ENCODE results near the gene CCDC24. TPM values are rescaled to one million over a fixed set of nuclear protein-coding genes. Genes with fewer than 3 reads are reported as not detected.

The CCDC24 gene
- polyA plus RNA-seq, 1 donor from 2014 or later = 5.3 TPM

- Mint-ChIP-seq H3K27ac (no peak overlapping the region), H3K4me1 (no peaks in the 10 kb centered on the region), H3K36me3 (no peaks in the 10 kb centered on the region), H3K4me3 (no peak overlapping the region), H3K9me3 (no peaks in the 10 kb centered on the region), H3K27me3 (no peaks in the 10 kb centered on the region)
These were observed 23.1 kb downstream of the CCDC24 start for GRCh38 chr1:44014365-44015104.

GRCh38 chr1:44015206-44015605, 23.8 kb downstream of the CCDC24 start:
- Mint-ChIP-seq H3K4me1 (no peaks in the 10 kb centered on the region), H3K4me3 (no peak overlapping the region), H3K27ac (no peak overlapping the region), H3K36me3 (no peaks in the 10 kb centered on the region), H3K27me3 (no peaks in the 10 kb centered on the region), H3K9me3 (no peaks in the 10 kb centered on the region)

- Mint-ChIP-seq H3K36me3 (no peaks in the 10 kb centered on the region), H3K27me3 (no peaks in the 10 kb centered on the region), H3K4me1 (no peaks in the 10 kb centered on the region), H3K27ac (no peak overlapping the region), H3K4me3 (no peak overlapping the region), H3K9me3 (no peaks in the 10 kb centered on the region)
These were observed 24.9 kb downstream of the CCDC24 start for GRCh38 chr1:44016041-44016889.

GRCh38 chr1:44016890-44017400, 25.5 kb downstream of the CCDC24 start:
- H3K27ac Mint-ChIP-seq = no peak overlapping the region
- H3K4me3 Mint-ChIP-seq = no peak overlapping the region
- H3K4me1 Mint-ChIP-seq = no peaks in the 10 kb centered on the region
- H3K9me3 Mint-ChIP-seq = no peaks in the 10 kb centered on the region
- no peaks in the 10 kb centered on the region for H3K27me3 Mint-ChIP-seq
- H3K36me3 Mint-ChIP-seq = no peaks in the 10 kb centered on the region

- Mint-ChIP-seq H3K4me1 (peaks cover 0 to 1% (median under 1%) of the 10 kb centered on the region in 3 donors), H3K36me3 (no peaks in the 10 kb centered on the region), H3K27me3 (no peaks in the 10 kb centered on the region)
These were observed 28.1 kb downstream of the CCDC24 start for GRCh38 chr1:44019466-44019948.

GRCh38 chr1:44020464-44020863, 29.1 kb downstream of the CCDC24 start:
- Mint-ChIP-seq H3K27ac (no peak overlapping the region), H3K4me1 (peaks cover 5 to 9% (median 7%) of the 10 kb centered on the region in 3 donors), H3K27me3 (no peaks in the 10 kb centered on the region), H3K9me3 (no peaks in the 10 kb centered on the region), H3K36me3 (no peaks in the 10 kb centered on the region), H3K4me3 (no peak overlapping the region)

More at GRCh38 chr1:44019466-44019948, 28.1 kb downstream of the CCDC24 start:
- H3K9me3 Mint-ChIP-seq = no peaks in the 10 kb centered on the region
- H3K27ac Mint-ChIP-seq = no peak overlapping the region
- H3K4me3 Mint-ChIP-seq = no peak overlapping the region

GRCh38 chr1:44021156-44021555, 29.8 kb downstream of the CCDC24 start:
- H3K27ac Mint-ChIP-seq = no peak overlapping the region
- peaks cover 12 to 15% (median 13%) of the 10 kb centered on the region in 3 donors for H3K4me1 Mint-ChIP-seq
- no peaks in the 10 kb centered on the region for H3K36me3 Mint-ChIP-seq
- H3K27me3 Mint-ChIP-seq = no peaks in the 10 kb centered on the region
- H3K9me3 Mint-ChIP-seq = no peaks in the 10 kb centered on the region
- H3K4me3 Mint-ChIP-seq = no peak overlapping the region

GRCh38 chr1:44021581-44022321, 30.4 kb downstream of the CCDC24 start:
- Mint-ChIP-seq H3K4me3 (peak overlapping the region in 1 of 4 donors; percentile 63), H3K27ac (peak overlapping the region in 1 of 3 donors; percentile 78), H3K36me3 (no peaks in the 10 kb centered on the region), H3K27me3 (no peaks in the 10 kb centered on the region), H3K4me1 (peaks cover 14 to 15% (median 14%) of the 10 kb centered on the region in 3 donors), H3K9me3 (no peaks in the 10 kb centered on the region)

- Mint-ChIP-seq H3K36me3 (no peaks in the 10 kb centered on the region), H3K9me3 (no peaks in the 10 kb centered on the region), H3K27me3 (no peaks in the 10 kb centered on the region), H3K4me1 (peaks cover 22 to 23% (median 23%) of the 10 kb centered on the region in 3 donors), H3K27ac (peak overlapping the region; percentile 1 to 65 (median 44)), H3K4me3 (peak overlapping the region in 3 of 4 donors; percentile 13 to 83 (median 58))
These were observed 32.9 kb downstream of the CCDC24 start for GRCh38 chr1:44024031-44024902.

GRCh38 chr1:44024903-44025525, 33.6 kb downstream of the CCDC24 start:
- no peaks in the 10 kb centered on the region for H3K36me3 Mint-ChIP-seq
- H3K27ac Mint-ChIP-seq = peak overlapping the region; percentile 1 to 65 (median 44)
- H3K4me3 Mint-ChIP-seq = peak overlapping the region in 3 of 4 donors; percentile 58 to 87 (median 83)
- H3K27me3 Mint-ChIP-seq = no peaks in the 10 kb centered on the region
- peaks cover 27 to 31% (median 27%) of the 10 kb centered on the region in 3 donors for H3K4me1 Mint-ChIP-seq
- H3K9me3 Mint-ChIP-seq = no peaks in the 10 kb centered on the region

- no peaks in the 10 kb centered on the region for H3K36me3 Mint-ChIP-seq
- peak overlapping the region; percentile 41 to 87 (median 74) for H3K4me3 Mint-ChIP-seq
- H3K9me3 Mint-ChIP-seq = no peaks in the 10 kb centered on the region
- H3K27ac Mint-ChIP-seq = peak overlapping the region; percentile 36 to 91 (median 77)
- H3K27me3 Mint-ChIP-seq = no peaks in the 10 kb centered on the region
- H3K4me1 Mint-ChIP-seq = peaks cover 27 to 31% (median 27%) of the 10 kb centered on the region in 3 donors
These were observed 34.4 kb downstream of the CCDC24 start for GRCh38 chr1:44025816-44026215.

GRCh38 chr1:44027320-44027719, 35.9 kb downstream of the CCDC24 start:
- Mint-ChIP-seq H3K27ac (no peak overlapping the region), H3K27me3 (no peaks in the 10 kb centered on the region), H3K36me3 (no peaks in the 10 kb centered on the region), H3K4me1 (peaks cover 27 to 31% (median 27%) of the 10 kb centered on the region in 3 donors), H3K9me3 (no peaks in the 10 kb centered on the region), H3K4me3 (peak overlapping the region in 2 of 4 donors; percentile 21 to 92)

- H3K4me3 Mint-ChIP-seq = peak overlapping the region; percentile 92 to 100 (median 95)
- H3K4me1 Mint-ChIP-seq = peaks cover 27 to 31% (median 29%) of the 10 kb centered on the region in 3 donors
- H3K9me3 Mint-ChIP-seq = no peaks in the 10 kb centered on the region
- H3K27ac Mint-ChIP-seq = peak overlapping the region; percentile 95 to 98 (median 96)
- no peaks in the 10 kb centered on the region for H3K27me3 Mint-ChIP-seq
- H3K36me3 Mint-ChIP-seq = no peaks in the 10 kb centered on the region
These were observed 38.0 kb downstream of the CCDC24 start for GRCh38 chr1:44029260-44029910.

All from IgD-negative memory B cell (primary cell).